H9 (cell line): ENCODE measurements around the gene DNAJC17. TPM values are rescaled to one million over a fixed set of nuclear protein-coding genes. Genes with fewer than 3 reads are reported as not detected.

Experiments
- DNase-seq: peaks from one replicate; pipeline ENCODE4 v3.0.0-alpha.2; 2017
- H2AFZ ChIP-seq: one replicate; pipeline ENCODE4 v1.6.1; 2013; ENCODE audit warnings: mild to moderate bottlenecking, low read length, control low read depth, moderate library complexity
- H2AK5ac ChIP-seq: 2 replicates; pipeline ENCODE4 v1.6.1; 2013; ENCODE audit warnings: low read length, control low read depth, mixed read lengths; ENCODE audit not compliant: insufficient read length
- H2BK120ac ChIP-seq: one replicate; pipeline ENCODE4 v1.6.1; 2013; ENCODE audit warnings: low read depth, mild to moderate bottlenecking, low read length, control low read depth, inconsistent platforms; ENCODE audit not compliant: poor library complexity, severe bottlenecking
- H2BK12ac ChIP-seq: 2 replicates; pipeline ENCODE4 v1.6.1; 2013; ENCODE audit warnings: low read length, control low read depth, mixed read lengths, low read depth; ENCODE audit not compliant: insufficient read length
- H2BK15ac ChIP-seq: 2 replicates; pipeline ENCODE4 v1.6.1; 2013; ENCODE audit warnings: low read depth, low read length, control low read depth
- H2BK20ac ChIP-seq: one replicate; pipeline ENCODE4 v1.6.1; 2013; ENCODE audit warnings: low read depth, mild to moderate bottlenecking, low read length, control low read depth, inconsistent platforms; ENCODE audit not compliant: poor library complexity, severe bottlenecking
- H2BK5ac ChIP-seq: 2 replicates; pipeline ENCODE4 v1.6.1; 2013; ENCODE audit warnings: low read length, control low read depth, mixed read lengths; ENCODE audit not compliant: insufficient read length
- H3K14ac ChIP-seq: 2 replicates; pipeline ENCODE4 v1.6.1; 2013; ENCODE audit warnings: low read length, control low read depth; ENCODE audit not compliant: insufficient read depth
- H3K18ac ChIP-seq: 2 replicates; pipeline ENCODE4 v1.6.1; 2013; ENCODE audit warnings: low read depth, mild to moderate bottlenecking, mixed read lengths, low read length, control low read depth; ENCODE audit not compliant: insufficient read length
- H3K23ac ChIP-seq: 2 replicates; pipeline ENCODE4 v1.6.1; 2013; ENCODE audit warnings: low read length, control low read depth, mixed read lengths, low read depth; ENCODE audit not compliant: insufficient read length
- H3K23me2 ChIP-seq: 2 replicates; pipeline ENCODE4 v1.6.1; 2013; ENCODE audit warnings: low read depth, mild to moderate bottlenecking, mixed read lengths, low read length, control low read depth; ENCODE audit not compliant: insufficient read length, poor library complexity, severe bottlenecking
- H3K27ac ChIP-seq: 2 replicates; pipeline ENCODE4 v1.5.1; 2013; ENCODE audit warnings: low read length, control low read depth, mixed read lengths, low read depth; ENCODE audit not compliant: insufficient read length
- H3K27me3 ChIP-seq: 2 replicates; pipeline ENCODE4 v1.6.1; 2013; ENCODE audit warnings: low read length, control low read depth, inconsistent platforms; ENCODE audit not compliant: insufficient read depth
- H3K4ac ChIP-seq: 2 replicates; pipeline ENCODE4 v1.6.1; 2013; ENCODE audit warnings: low read depth, mild to moderate bottlenecking, control low read depth, inconsistent platforms, low read length, moderate library complexity
- H3K4me1 ChIP-seq: 2 replicates; pipeline ENCODE4 v1.6.1; 2013; ENCODE audit warnings: low read length, control low read depth, inconsistent platforms; ENCODE audit not compliant: insufficient read depth
- H3K4me2 ChIP-seq: 2 replicates; pipeline ENCODE4 v1.6.1; 2013; ENCODE audit warnings: low read length, control low read depth, mixed read lengths; ENCODE audit not compliant: insufficient read length, insufficient read depth
- H3K56ac ChIP-seq: 2 replicates; pipeline ENCODE4 v1.6.1; 2013; ENCODE audit warnings: low read depth, mild to moderate bottlenecking, mixed read lengths, low read length, control low read depth; ENCODE audit not compliant: insufficient read length
- H3K79me1 ChIP-seq: 2 replicates; pipeline ENCODE4 v1.6.1; 2013; ENCODE audit warnings: low read depth, mild to moderate bottlenecking, moderate library complexity, low read length, control low read depth, inconsistent platforms; ENCODE audit not compliant: insufficient read depth, poor library complexity, severe bottlenecking
- H3K79me2 ChIP-seq: 2 replicates; pipeline ENCODE4 v1.6.1; 2013; ENCODE audit warnings: low read length, control low read depth, inconsistent platforms; ENCODE audit not compliant: insufficient read depth
- H3K9ac ChIP-seq: 2 replicates; pipeline ENCODE4 v1.6.1; 2013; ENCODE audit warnings: low read length, control low read depth, mixed read lengths; ENCODE audit not compliant: insufficient read length; ENCODE audit errors: extremely low read depth
- H3K9me3 ChIP-seq: one replicate; pipeline ENCODE4 v1.6.1; 2013; ENCODE audit warnings: low read depth, low read length, inconsistent platforms; ENCODE audit not compliant: control insufficient read depth
- H3T11ph ChIP-seq: one replicate; pipeline ENCODE4 v1.6.1; 2013; ENCODE audit warnings: mild to moderate bottlenecking, low read length, control low read depth, inconsistent platforms
- H4K20me1 ChIP-seq: one replicate; pipeline ENCODE4 v1.6.1; 2013; ENCODE audit not compliant: control insufficient read depth, insufficient read length, insufficient read depth
- H4K5ac ChIP-seq: 2 replicates; pipeline ENCODE4 v1.6.1; 2013; ENCODE audit warnings: low read depth, mild to moderate bottlenecking, mixed read lengths, low read length, control low read depth; ENCODE audit not compliant: insufficient read length
- H4K8ac ChIP-seq: replicated peaks from 2 replicates; pipeline ENCODE4 v1.6.1; 2013; ENCODE audit warnings: low read length, control low read depth, mixed read lengths, low read depth; ENCODE audit not compliant: insufficient read length
- H4K91ac ChIP-seq: 2 replicates; pipeline ENCODE4 v1.6.1; 2013; ENCODE audit warnings: low read depth, mild to moderate bottlenecking, moderate library complexity, mixed read lengths, low read length, control low read depth; ENCODE audit not compliant: insufficient read length
- H3K27ac Mint-ChIP-seq, 3 experiments: 2 replicates in 2 of 3; 3 replicates in 1 of 3; pipeline ENCODE4 v1.8.0; 2020 to 2021; ENCODE audit warnings: mixed read lengths in 3 of 3, mild to moderate bottlenecking in 1 of 3, moderate library complexity in 1 of 3
- H3K27me3 Mint-ChIP-seq: 2 replicates; pipeline ENCODE4 v1.8.0; 2021; ENCODE audit warnings: low read depth, mild to moderate bottlenecking, moderate library complexity, mixed read lengths
- H3K36me3 Mint-ChIP-seq, 3 experiments: 2 replicates in 2 of 3; 3 replicates in 1 of 3; pipeline ENCODE4 v1.8.0; 2020 to 2021; ENCODE audit warnings: low read depth in 3 of 3, mixed read lengths in 3 of 3; ENCODE audit not compliant: insufficient read depth in 1 of 3
- H3K4me1 Mint-ChIP-seq, 2 experiments: 2 replicates each; pipeline ENCODE4 v1.8.0; 2020; ENCODE audit warnings: mixed read lengths in 2 of 2
- H3K4me3 Mint-ChIP-seq, 2 experiments: 2 replicates in 1 of 2; 3 replicates in 1 of 2; pipeline ENCODE4 v1.8.0; 2020 to 2021; ENCODE audit warnings: mild to moderate bottlenecking in 2 of 2, mixed read lengths in 2 of 2, moderate library complexity in 1 of 2
- H3K9me3 Mint-ChIP-seq, 2 experiments: 2 replicates in 1 of 2; 3 replicates in 1 of 2; pipeline ENCODE4 v1.8.0; 2020; ENCODE audit warnings: mild to moderate bottlenecking in 2 of 2, mixed read lengths in 2 of 2, moderate library complexity in 1 of 2
- CTCF ChIP-seq: fragments of 200-600 bp; sonication (generic); conservative IDR thresholded peaks from 3 replicates; pipeline ENCODE4 v1.8.0; 2021; ENCODE audit warnings: antibody characterized with exemption, mild to moderate bottlenecking
- WGBS: extraction: QIAGEN DNeasy Blood & Tissue Kit; methylation state at CpG from one replicate; pipeline ENCODE4 v1.1.7; 2013; ENCODE audit warnings: missing lambda C conversion rate, low lambda C conversion rate, mixed read lengths; ENCODE audit not compliant: insufficient read length; ENCODE audit errors: extremely low coverage; 5-methylcytosine and 5-hydroxymethylcytosine counted together
- total RNA-seq: library from RNA; stranded (reverse); gene quantifications from 2 replicates; pipeline ENCODE4 v1.2.1, GENCODE V29; 2021

The DNAJC17 gene
- total RNA-seq, 1 experiment from 2014 or later = 38.3 TPM

GRCh38 chr15:40716165-40716564 lies 91.1 kb downstream of the DNAJC17 start:
- no peaks in the 10 kb centered on the region for H3K79me2 ChIP-seq
- H4K91ac ChIP-seq = no peak overlapping the region
- no peaks in the 10 kb centered on the region for H3K79me1 ChIP-seq
- H4K8ac ChIP-seq = no peak overlapping the region
- H3K56ac ChIP-seq = no peak overlapping the region
- H3K23me2 ChIP-seq = no peaks in the 10 kb centered on the region
- no peak overlapping the region for H3K9ac ChIP-seq
- no peaks in the 10 kb centered on the region for H3K4me1 ChIP-seq
- H3K23ac ChIP-seq = no peak overlapping the region
- H2BK120ac ChIP-seq = no peak overlapping the region
- H4K20me1 ChIP-seq = no peaks in the 10 kb centered on the region
- H3K27ac ChIP-seq = no peak overlapping the region
- no peaks in the 10 kb centered on the region for H3K27me3 Mint-ChIP-seq
- H2BK5ac ChIP-seq = no peak overlapping the region
- no peak overlapping the region for H2BK15ac ChIP-seq
- WGBS = no CpG with 5 or more reads among the region's 6 CpGs
- H2AK5ac ChIP-seq = no peak overlapping the region
- no peak overlapping the region for H4K5ac ChIP-seq
- DNase-seq = no peak
- no peak for TF ChIP-seq CTCF
- no peak overlapping the region for H3K18ac ChIP-seq
- H2BK20ac ChIP-seq = no peak overlapping the region
- H3T11ph ChIP-seq = no peak overlapping the region
- H3K4me3 Mint-ChIP-seq = no peak overlapping the region
- no peak overlapping the region for H2AFZ ChIP-seq
- H3K4me2 ChIP-seq = no peak overlapping the region
- no peak overlapping the region for H3K27ac Mint-ChIP-seq
- H3K4ac ChIP-seq = no peak overlapping the region
- H3K4me1 Mint-ChIP-seq = no peaks in the 10 kb centered on the region
- no peak overlapping the region for H2BK12ac ChIP-seq
- H3K27me3 ChIP-seq = no peaks in the 10 kb centered on the region
- peaks cover 23 to 71% (median 52%) of the 10 kb centered on the region in 3 experiments; a peak in 6 of 7 replicates for H3K36me3 Mint-ChIP-seq
- no peaks in the 10 kb centered on the region for H3K9me3 ChIP-seq
- H3K9me3 Mint-ChIP-seq = no peaks in the 10 kb centered on the region
- no peak overlapping the region for H3K14ac ChIP-seq

Other genes starting within 250 kb of the DNAJC17 start
- 8.9 and 11.1 TPM in 2 replicates for gene CCDC32, start 242.4 kb downstream of the DNAJC17 start, total RNA-seq
- 25.7 and 26.6 TPM in 2 replicates for gene RPUSD2, start 238.2 kb downstream of the DNAJC17 start, total RNA-seq
- gene KNL1, start 213.2 kb downstream of the DNAJC17 start, total RNA-seq = 16.8 and 19.7 TPM in 2 replicates
- gene RAD51, start 112.3 kb downstream of the DNAJC17 start, total RNA-seq = 39.2 and 44.8 TPM in 2 replicates
- gene RMDN3, start 52.2 kb downstream of the DNAJC17 start, total RNA-seq = 24.9 and 28.3 TPM in 2 replicates
- 33.0 and 37.0 TPM in 2 replicates for gene GCHFR, start 43.4 kb downstream of the DNAJC17 start, total RNA-seq
- gene C15orf62, start 37.5 kb downstream of the DNAJC17 start, total RNA-seq = 0.44 and 0.70 TPM in 2 replicates
- gene ZFYVE19, start 384 bp downstream of the DNAJC17 start, total RNA-seq = 10.7 and 11.3 TPM in 2 replicates
- gene PPP1R14D, start 21.2 kb upstream of the DNAJC17 start, total RNA-seq = not detected in 2 replicates
- gene SPINT1, start 36.6 kb upstream of the DNAJC17 start, total RNA-seq = 129 and 130 TPM in 2 replicates
- gene RHOV, start 66.8 kb upstream of the DNAJC17 start, total RNA-seq = 3.9 and 4.3 TPM in 2 replicates
- gene VPS18, start 87.0 kb upstream of the DNAJC17 start, total RNA-seq = 45.0 and 46.1 TPM in 2 replicates
- 0.28 and 0.35 TPM in 2 replicates for gene DLL4, start 121.9 kb upstream of the DNAJC17 start, total RNA-seq
- gene CHAC1, start 146.0 kb upstream of the DNAJC17 start, total RNA-seq = 47.2 and 48.7 TPM in 2 replicates